GM12875 (cell line): ENCODE results near the gene RBM6.

Source experiments
- H3K4me3 ChIP-seq: one replicate; pipeline ENCODE4 v1.5.1; 2011; ENCODE audit warnings: low read depth, low read length, control low read depth
- CTCF ChIP-seq: IDR thresholded peaks from 2 replicates; pipeline ENCODE4 v1.5.1; 2011; ENCODE audit warnings: low read depth, mild to moderate bottlenecking, control low read depth, inconsistent platforms, low read length, moderate library complexity, borderline replicate concordance; ENCODE audit not compliant: insufficient read depth

Gene RBM6

DNA sequence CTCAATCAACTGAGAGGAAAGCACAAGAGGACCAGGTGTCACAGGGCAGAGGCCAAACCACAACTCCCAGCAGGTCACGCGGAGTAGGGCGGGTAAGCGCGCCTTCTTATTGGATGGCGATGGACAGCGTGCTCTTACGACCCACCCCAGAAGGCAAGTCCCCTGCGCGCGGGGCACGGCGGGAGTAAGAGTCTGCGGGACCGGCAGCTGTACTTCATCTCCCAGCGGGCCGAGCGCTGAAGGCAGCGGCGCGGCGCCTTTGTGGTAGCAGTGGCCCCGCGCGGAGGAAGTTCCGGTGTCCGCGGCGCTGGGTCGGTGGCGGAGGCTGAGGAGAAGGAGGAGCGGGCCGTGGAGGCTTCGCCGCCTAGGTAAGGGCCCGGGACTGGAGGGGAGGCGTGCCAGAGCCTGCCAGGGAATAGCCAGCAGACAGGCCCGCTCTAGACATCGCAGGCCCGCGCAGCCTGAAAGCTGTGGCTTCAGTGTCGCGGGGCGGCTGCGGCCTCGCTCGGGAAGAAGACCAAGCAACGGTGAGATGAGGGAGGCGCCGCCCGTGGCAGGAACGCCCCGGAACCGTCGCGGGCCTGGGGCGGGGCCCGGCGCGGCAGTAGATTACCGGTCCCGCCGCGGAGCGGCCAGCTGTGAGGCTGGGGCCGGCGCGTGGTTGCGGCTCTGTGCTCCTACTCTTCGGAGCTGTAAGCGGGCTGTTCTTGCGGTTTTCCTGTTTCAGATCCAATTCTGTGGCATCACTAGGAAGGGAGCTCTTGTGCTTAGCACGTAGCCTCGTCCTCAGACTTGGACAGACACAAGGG is at the start of gene RBM6:
Gene RBM6 (plus strand): TSS at position 293 of the 809 bp plus-strand sequence. CDS start 22,492 bp downstream, outside the sequence.
- no peak for TF ChIP-seq CTCF

DNA sequence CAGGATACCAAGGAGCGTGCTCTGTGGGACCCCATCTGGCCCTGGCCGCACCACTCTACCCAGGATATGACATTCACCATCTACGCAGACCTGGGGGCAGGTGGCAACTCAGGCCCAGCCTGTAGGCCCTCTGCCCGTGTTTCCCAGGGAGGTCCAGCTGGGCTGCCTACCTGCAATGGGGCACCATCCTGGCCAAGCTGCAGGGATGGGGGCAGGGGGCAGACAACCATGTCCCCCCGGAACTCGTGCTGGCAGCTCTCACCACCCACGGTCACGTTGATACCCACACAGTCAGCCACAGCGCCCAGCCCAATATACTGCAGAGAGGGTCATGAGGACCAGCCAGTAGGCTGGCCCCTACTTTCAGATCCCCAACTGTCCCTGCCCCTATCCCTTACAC is 44.2 kb upstream of the RBM6 start:
- H3K4me3 ChIP-seq = no peak overlapping the region
- TF ChIP-seq CTCF = no peak

More for the DNA sequence above, at the start of gene RBM6:
- H3K4me3 ChIP-seq = peak within 1 kb of the TSS; percentile 67

DNA sequence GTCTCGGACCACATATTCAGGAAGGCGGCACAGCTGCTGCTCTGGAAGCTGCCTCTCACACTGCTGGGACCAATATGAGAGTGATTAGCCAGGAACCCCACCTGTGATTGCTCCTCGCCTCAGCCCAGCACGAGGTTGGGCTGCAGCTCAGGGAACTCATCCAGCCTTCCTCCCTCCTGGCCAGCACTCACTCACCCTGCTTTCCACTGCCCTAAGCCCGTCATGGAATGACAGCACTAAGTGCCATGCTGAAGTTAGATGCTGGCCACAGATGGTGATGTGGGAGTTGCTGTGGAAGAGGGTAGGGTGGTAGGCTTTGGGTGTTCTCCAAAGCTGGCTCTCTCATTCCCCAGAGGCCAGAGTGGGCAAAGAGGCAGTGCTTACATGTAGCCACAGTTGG is 43.6 kb upstream of the RBM6 start:
- no peak for TF ChIP-seq CTCF

DNA sequence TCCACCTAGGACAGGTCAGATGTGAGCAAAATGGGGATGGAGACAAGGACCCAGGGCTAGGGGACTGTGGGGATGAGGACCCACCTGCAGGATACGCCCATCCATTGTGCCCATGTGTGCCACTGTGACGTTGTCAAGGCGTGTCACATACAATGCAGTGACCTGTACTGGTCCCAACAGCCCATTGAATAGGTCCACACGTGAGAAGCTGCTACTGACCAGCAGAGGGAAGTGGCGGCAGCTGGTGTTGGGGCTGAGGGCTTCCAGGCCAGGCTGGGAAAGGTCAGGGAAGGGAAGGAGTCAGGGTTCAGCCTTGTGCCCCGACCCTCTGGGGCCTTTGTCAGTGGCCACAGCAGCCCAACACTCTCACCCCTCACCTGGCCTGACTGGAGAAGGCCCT is 41.0 kb upstream of the RBM6 start:
- no peak overlapping the region for H3K4me3 ChIP-seq
- no peak for TF ChIP-seq CTCF

More for the DNA sequence above, 43.6 kb upstream of the RBM6 start:
- no peak overlapping the region for H3K4me3 ChIP-seq

DNA sequence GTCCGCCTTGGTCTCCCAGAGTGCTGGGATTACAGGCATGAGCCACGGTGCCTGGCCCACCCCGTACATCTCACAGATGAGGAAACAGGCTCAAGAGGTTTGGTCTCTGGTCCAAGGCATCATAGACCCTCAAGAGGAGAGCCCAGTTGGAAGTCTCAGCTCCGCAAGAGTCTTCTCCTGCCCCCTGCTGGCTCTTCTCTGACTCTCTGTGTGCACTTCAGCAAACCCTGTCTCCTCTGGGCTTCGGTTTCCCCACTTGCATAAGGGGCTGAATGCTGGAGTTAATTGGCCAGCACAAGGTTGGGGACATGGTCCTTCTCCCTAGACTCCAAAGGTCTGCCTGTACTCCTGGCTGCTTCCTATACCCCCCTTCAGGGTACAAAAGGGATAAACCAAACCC is 40.1 kb upstream of the RBM6 start:
- TF ChIP-seq CTCF = peak; percentile 49; the same call in 1 of the 2 replicates
- no peak overlapping the region for H3K4me3 ChIP-seq

GRCh38 chr3:49900491-49901153 is 39.3 kb upstream of the RBM6 start:
- H3K4me3 ChIP-seq = no peak overlapping the region

More at GRCh38 chr3:49900491-49901153, 39.3 kb upstream of the RBM6 start:
- TF ChIP-seq CTCF = no peak
